K562 (cell line): ENCODE measurements around the gene PNMA8B. TPM values are rescaled to one million over a fixed set of nuclear protein-coding genes. Genes with fewer than 3 reads are reported as not detected.

ENCODE experiments used
- ATF7 ChIP-seq: fragments of 450-650 bp; IDR thresholded peaks from 2 replicates; pipeline ENCODE4 v1.7.1; 2014; ENCODE audit warnings: mild to moderate bottlenecking, moderate library complexity
- CREB3L1 ChIP-seq: fragments of 450-650 bp; IDR thresholded peaks from 2 replicates; pipeline ENCODE4 v1.6.1; 2014; ENCODE audit warnings: low read depth, mild to moderate bottlenecking, moderate library complexity, borderline replicate concordance
- DDX20 ChIP-seq: fragments of 450-650 bp; IDR thresholded peaks from 2 replicates; pipeline ENCODE4 v1.6.1; 2016; ENCODE audit warnings: missing genetic modification characterization, low read depth, mild to moderate bottlenecking, missing compliant biosample characterization, moderate library complexity
- E2F6 ChIP-seq, 2 experiments: IDR thresholded peaks; 2 replicates each; pipeline ENCODE4 v1.6.1; 2011; ENCODE audit warnings: borderline replicate concordance in 1 of 2, control low read depth in 1 of 2, low read depth in 1 of 2, low read length in 1 of 2, mild to moderate bottlenecking in 1 of 2, mixed read lengths in 1 of 2, moderate library complexity in 1 of 2; ENCODE audit not compliant: insufficient read depth in 1 of 2, insufficient read length in 1 of 2, poor library complexity in 1 of 2, severe bottlenecking in 1 of 2; ENCODE audit errors: extremely low read depth in 1 of 2
- ERF ChIP-seq: fragments of 450-650 bp; formaldehyde crosslinking; IDR thresholded peaks from 2 replicates; pipeline ENCODE4 v1.4.0; 2020; ENCODE audit warnings: mild to moderate bottlenecking, mixed read lengths
- HMGN3 ChIP-seq: IDR thresholded peaks from 2 replicates; pipeline ENCODE4 v1.6.1; 2011; ENCODE audit warnings: borderline replicate concordance, low read depth, mild to moderate bottlenecking, mixed read lengths, low read length; ENCODE audit not compliant: insufficient read length; ENCODE audit errors: extremely low read depth
- KDM5B ChIP-seq: fragments of 200-600 bp; sonication (generic); IDR thresholded peaks from 2 replicates; pipeline ENCODE4 v1.6.1; 2012; ENCODE audit warnings: low read depth, mild to moderate bottlenecking, moderate library complexity, low read length, control low read depth, inconsistent platforms; ENCODE audit not compliant: insufficient replicate concordance
- MAX ChIP-seq: sonication (generic); formaldehyde crosslinking; IDR thresholded peaks from 2 replicates; pipeline ENCODE4 v1.9.0; 2022; ENCODE audit warnings: mild to moderate bottlenecking, missing genetic modification reagents
- MYC ChIP-seq, 2 experiments: fragments of 250-450 bp in 1 of 2; sonication (Bioruptor Pico) in 1 of 2; IDR thresholded peaks; 2 replicates each; pipeline versions ENCODE4 v1.5.1 to v1.6.1; 2012 to 2021; ENCODE audit warnings: low read depth in 2 of 2, borderline replicate concordance in 1 of 2, improper control_type of control experiment in 1 of 2, low read length in 1 of 2, mild to moderate bottlenecking in 1 of 2, moderate library complexity in 1 of 2
- NFIC ChIP-seq: fragments of 450-650 bp; IDR thresholded peaks from 2 replicates; pipeline ENCODE4 v1.6.1; 2017; ENCODE audit warnings: mild to moderate bottlenecking, inconsistent platforms
- YBX1 ChIP-seq: fragments of 450-650 bp; IDR thresholded peaks from 2 replicates; pipeline ENCODE4 v1.7.1; 2016; ENCODE audit warnings: mild to moderate bottlenecking
- ZFX ChIP-seq: sonication (generic); formaldehyde crosslinking; IDR thresholded peaks from 2 replicates; pipeline ENCODE4 v1.8.0; 2022; ENCODE audit warnings: mild to moderate bottlenecking, missing genetic modification reagents, moderate library complexity
- ZNF146 ChIP-seq: IDR thresholded peaks from one replicate; pipeline ENCODE4 v1.6.1; 2018; ENCODE audit warnings: missing compliant biosample characterization; ENCODE audit not compliant: unreplicated experiment
- ZNF3 ChIP-seq: fragments of 250-450 bp; sonication (Bioruptor Pico); IDR thresholded peaks from 2 replicates; pipeline ENCODE4 v1.5.0; 2021; ENCODE audit warnings: mild to moderate bottlenecking, moderate library complexity
- ZNF699 ChIP-seq: fragments of 250-450 bp; sonication (Bioruptor Pico); IDR thresholded peaks from 2 replicates; pipeline ENCODE4 v1.8.0; 2021; ENCODE audit warnings: mild to moderate bottlenecking, moderate library complexity; ENCODE audit not compliant: insufficient replicate concordance
- polyA plus RNA-seq, 8 experiments: library from polyadenylated mRNA; depleted of rRNA in 4 of 8; stranded (reverse) in 5 of 8; unstranded in 3 of 8; fragments of >200 nt; fragmentation: Nextera tagmentation in 2 of 8; fragmentation: Illumina TruSeq in 1 of 8; extraction: Ambion mirVana in 2 of 8; extraction: Trizol in 1 of 8; gene quantifications; 2 replicates each; pipeline versions ENCODE4 v1.2.1 to v1.2.3, GENCODE V29; 2011 to 2014; ENCODE audit warnings: inconsistent platforms in 1 of 8, missing spikeins in 1 of 8
- total RNA-seq, 7 experiments: library from RNA; depleted of rRNA in 6 of 7; stranded (reverse); fragments of >200 nt in 6 of 7; fragmentation: Illumina TruSeq in 2 of 7; extraction: Trizol in 2 of 7; gene quantifications; 2 replicates each; pipeline versions ENCODE4 v1.2.1 to v1.2.3, GENCODE V29; 2011 to 2021; ENCODE audit warnings: low replicate concordance in 1 of 7
- TF ChIP-seq, protein P1 (sequence below): fragments of 450-650 bp; conservative IDR thresholded peaks from 2 replicates; pipeline ENCODE4 v1.6.1; 2016; ENCODE audit warnings: missing genetic modification characterization, low read depth, mild to moderate bottlenecking, control low read depth, missing compliant biosample characterization
- TF ChIP-seq, protein P2 (sequence below): sonication (generic); formaldehyde crosslinking; IDR thresholded peaks from 2 replicates; pipeline ENCODE4 v1.8.0; 2022; ENCODE audit warnings: missing genetic modification reagents, mild to moderate bottlenecking, borderline replicate concordance

Gene PNMA8B
- total and polyA plus RNA-seq, 9 of the 15 experiments (the other 6 are each of a cell fraction or from before 2014, with no cell fraction given): not detected

- TF ChIP-seq HMGN3: peak; percentile 42
- peak; percentile 75; the same call in 1 of the 2 replicates for TF ChIP-seq CREB3L1
- TF ChIP-seq, protein P1, sequence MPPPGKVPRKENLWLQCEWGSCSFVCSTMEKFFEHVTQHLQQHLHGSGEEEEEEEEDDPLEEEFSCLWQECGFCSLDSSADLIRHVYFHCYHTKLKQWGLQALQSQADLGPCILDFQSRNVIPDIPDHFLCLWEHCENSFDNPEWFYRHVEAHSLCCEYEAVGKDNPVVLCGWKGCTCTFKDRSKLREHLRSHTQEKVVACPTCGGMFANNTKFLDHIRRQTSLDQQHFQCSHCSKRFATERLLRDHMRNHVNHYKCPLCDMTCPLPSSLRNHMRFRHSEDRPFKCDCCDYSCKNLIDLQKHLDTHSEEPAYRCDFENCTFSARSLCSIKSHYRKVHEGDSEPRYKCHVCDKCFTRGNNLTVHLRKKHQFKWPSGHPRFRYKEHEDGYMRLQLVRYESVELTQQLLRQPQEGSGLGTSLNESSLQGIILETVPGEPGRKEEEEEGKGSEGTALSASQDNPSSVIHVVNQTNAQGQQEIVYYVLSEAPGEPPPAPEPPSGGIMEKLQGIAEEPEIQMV (tag): peak; percentile 55; the same call in 1 of the 2 replicates
- peak; percentile 82 for TF ChIP-seq KDM5B
- peak; percentile 71 for TF ChIP-seq MYC (IDR thresholded peaks at IDR 0.05; ENCODE audit: low read depth, low read length)
- peak; percentile 63; the same call in 1 of the 2 replicates for TF ChIP-seq MYC (CRISPR knock-in tag; IDR thresholded peaks at IDR 0.05; ENCODE audit: borderline replicate concordance, low read depth)
- TF ChIP-seq MAX (CRISPR knock-in tag): peak; percentile 78
- TF ChIP-seq, protein P2, sequence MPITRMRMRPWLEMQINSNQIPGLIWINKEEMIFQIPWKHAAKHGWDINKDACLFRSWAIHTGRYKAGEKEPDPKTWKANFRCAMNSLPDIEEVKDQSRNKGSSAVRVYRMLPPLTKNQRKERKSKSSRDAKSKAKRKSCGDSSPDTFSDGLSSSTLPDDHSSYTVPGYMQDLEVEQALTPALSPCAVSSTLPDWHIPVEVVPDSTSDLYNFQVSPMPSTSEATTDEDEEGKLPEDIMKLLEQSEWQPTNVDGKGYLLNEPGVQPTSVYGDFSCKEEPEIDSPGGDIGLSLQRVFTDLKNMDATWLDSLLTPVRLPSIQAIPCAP: no peak
- TF ChIP-seq E2F6 (IDR thresholded peaks at IDR 0.05; ENCODE audit: borderline replicate concordance in 1 of 2, extremely low read depth in 1 of 2, insufficient read depth in 1 of 2, insufficient read length in 1 of 2, low read depth in 1 of 2, low read length in 1 of 2, poor library complexity in 1 of 2, severe bottlenecking in 1 of 2): peak; percentile 41 to 66
- peak; percentile 39; the same call in 1 of the 2 replicates for TF ChIP-seq ATF7
- TF ChIP-seq ZFX (CRISPR knock-in tag): peak; percentile 93
- TF ChIP-seq ZNF699: no peak
- 0 out of 2 replicates have a peak, but pooled peaks have one; percentile 45 for TF ChIP-seq ERF
- peak; percentile 80 for TF ChIP-seq NFIC
- TF ChIP-seq ZNF146: no peak
- no peak for TF ChIP-seq ZNF3
- TF ChIP-seq DDX20 (tag): no peak
- no peak for TF ChIP-seq YBX1
These were observed 24.4 kb downstream of the PNMA8B start, which contains the start of gene PNMA8A (continued) for GRCh38 chr19:46471116-46471733.
